DND-41 (cell line): ENCODE data around the gene ADRB1.

Source experiments
- CTCF ChIP-seq: IDR thresholded peaks from 2 replicates; pipeline ENCODE4 v1.5.1; 2012; ENCODE audit warnings: borderline replicate concordance, low read length, moderate library complexity, mild to moderate bottlenecking; ENCODE audit not compliant: poor library complexity, severe bottlenecking; ENCODE audit errors: extremely low read depth
- EZH2 ChIP-seq: IDR thresholded peaks from 3 replicates; pipeline ENCODE4 v1.6.1; 2012; ENCODE audit warnings: borderline replicate concordance, low read depth, mild to moderate bottlenecking, moderate library complexity, low read length, inconsistent platforms; ENCODE audit not compliant: severe bottlenecking

- TF ChIP-seq CTCF: no peak
- TF ChIP-seq EZH2: no peak
Observed at GRCh38 chr10:114073395-114074186, 29.9 kb downstream of the ADRB1 start.
